Spleen (tissue), 7 donors: ENCODE results near the gene ALOXE3.

ENCODE experiments used
- CTCF ChIP-seq, 11 experiments: fragments of 200-600 bp in 7 of 11; fragments of 450-650 bp in 4 of 11; sonication (generic) in 4 of 11; IDR thresholded peaks in 8 of 11; conservative IDR thresholded peaks in 3 of 11; 1 replicate in 7 of 11; 2 replicates in 4 of 11; pipeline versions ENCODE4 v1.4.0 to v1.8.0; 2016 to 2021; ENCODE audit warnings: antibody characterized with exemption in 11 of 11, inconsistent platforms in 4 of 11, mild to moderate bottlenecking in 1 of 11
- POLR2A ChIP-seq, 3 donors: fragments of 450-650 bp; IDR thresholded peaks; one replicate each; pipeline ENCODE4 v1.5.1; 2017; ENCODE audit warnings: antibody characterized with exemption in 3 of 3, mild to moderate bottlenecking in 1 of 3
- POLR2AphosphoS5 ChIP-seq, 3 donors: sonication (generic); formaldehyde crosslinking; IDR thresholded peaks; one replicate each; pipeline ENCODE4 v1.5.1; 2017; ENCODE audit warnings: antibody characterized with exemption in 3 of 3
- donor health status: DM: no; HTN: no; CAD: no; lungs with moderate emphysema.
- donor health status: DM: no; HTN: no; CAD: no.
- donor health status: DM: no; HTN: no; CAD: no.

- TF ChIP-seq CTCF (IDR thresholded peaks at IDR 0.05 in 8 of 11, conservative IDR thresholded peaks at IDR 0.05 in 3 of 11) (no peak), POLR2A (IDR thresholded peaks at IDR 0.05) (no peak), POLR2AphosphoS5 (IDR thresholded peaks at IDR 0.05) (no peak)
Measured at GRCh38 chr17:8048236-8048635, 70.1 kb downstream of the ALOXE3 start.
